ENCODE measurements around the gene POLR2L.

GRCh38 chr11:819129-819931 lies 23.0 kb downstream of the POLR2L start:
- TF ChIP-seq, protein P1, sequence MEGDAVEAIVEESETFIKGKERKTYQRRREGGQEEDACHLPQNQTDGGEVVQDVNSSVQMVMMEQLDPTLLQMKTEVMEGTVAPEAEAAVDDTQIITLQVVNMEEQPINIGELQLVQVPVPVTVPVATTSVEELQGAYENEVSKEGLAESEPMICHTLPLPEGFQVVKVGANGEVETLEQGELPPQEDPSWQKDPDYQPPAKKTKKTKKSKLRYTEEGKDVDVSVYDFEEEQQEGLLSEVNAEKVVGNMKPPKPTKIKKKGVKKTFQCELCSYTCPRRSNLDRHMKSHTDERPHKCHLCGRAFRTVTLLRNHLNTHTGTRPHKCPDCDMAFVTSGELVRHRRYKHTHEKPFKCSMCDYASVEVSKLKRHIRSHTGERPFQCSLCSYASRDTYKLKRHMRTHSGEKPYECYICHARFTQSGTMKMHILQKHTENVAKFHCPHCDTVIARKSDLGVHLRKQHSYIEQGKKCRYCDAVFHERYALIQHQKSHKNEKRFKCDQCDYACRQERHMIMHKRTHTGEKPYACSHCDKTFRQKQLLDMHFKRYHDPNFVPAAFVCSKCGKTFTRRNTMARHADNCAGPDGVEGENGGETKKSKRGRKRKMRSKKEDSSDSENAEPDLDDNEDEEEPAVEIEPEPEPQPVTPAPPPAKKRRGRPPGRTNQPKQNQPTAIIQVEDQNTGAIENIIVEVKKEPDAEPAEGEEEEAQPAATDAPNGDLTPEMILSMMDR (IDR thresholded peaks at IDR 0.05; ENCODE audit: low read depth, low read length, poor library complexity, severe bottlenecking): no peak
- no peak for TF ChIP-seq EZH2phosphoT487 (IDR thresholded peaks at IDR 0.05; ENCODE audit: borderline replicate concordance, low read length)

Data from DOHH2 (cell line).